Measurements from ENCODE around the gene ZNF772.
A peak's percentile ranks its signal among the peaks of the same experiment; 100 is the strongest.
"Not testable (repeated sequence)": the region's sequence is repeated elsewhere in the genome, so short reads cannot be mapped to it uniquely, and the experiment has no call there.

ZNF772 gene

GRCh38 chr19:57477191-57478008 lies at the start of gene ZNF772:
Gene ZNF772, minus strand, starts transcription at chr19:57477566. Its CDS starts 257 bp downstream, at chr19:57477309.
- peak; percentile 82 for DNase-seq

GRCh38 chr19:57518021-57518420 lies 40.7 kb upstream of the ZNF772 start:
- DNase-seq: not testable (repeated sequence)

GRCh38 chr19:57515255-57515654 lies 37.9 kb upstream of the ZNF772 start:
- DNase-seq: no peak

DNA sequence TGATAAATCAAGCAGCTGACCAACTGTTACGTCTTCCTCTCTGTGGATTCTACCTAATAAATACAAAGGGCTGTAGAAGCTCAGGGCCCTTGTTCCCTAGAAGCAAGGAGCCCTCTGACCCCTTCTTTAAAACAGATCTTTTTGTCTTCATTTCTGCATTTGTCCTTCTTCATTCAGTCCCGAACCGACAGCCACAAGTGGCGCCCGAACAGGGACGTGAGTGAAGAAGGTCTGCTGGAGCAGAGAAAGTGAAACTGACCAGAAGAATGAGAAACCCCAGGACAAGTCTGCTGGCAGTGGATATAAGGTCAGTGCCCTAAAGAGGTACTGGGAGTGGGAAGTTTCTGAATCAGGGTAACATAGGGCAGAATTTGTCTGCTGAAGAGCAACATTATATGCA lies 35.5 kb upstream of the ZNF772 start:
- DNase-seq: no peak

DNA sequence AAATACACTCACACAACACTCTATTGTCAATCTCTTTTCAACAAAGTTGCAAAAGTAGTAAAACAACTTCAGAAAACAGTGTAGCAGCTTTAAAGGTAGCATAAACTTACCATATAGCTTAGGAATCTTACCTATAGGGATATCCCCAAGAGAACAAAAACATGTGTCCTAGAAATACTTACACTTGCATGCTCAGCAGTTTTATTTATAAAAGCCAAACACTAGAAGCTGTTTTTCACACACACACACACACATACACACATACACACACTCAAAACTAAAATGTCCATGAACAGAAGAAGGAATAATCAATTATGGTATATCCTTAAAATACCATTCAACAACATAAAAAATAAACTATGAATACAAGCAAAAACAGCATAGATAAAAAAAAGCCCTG lies 34.1 kb upstream of the ZNF772 start:
- no peak for DNase-seq

DNA sequence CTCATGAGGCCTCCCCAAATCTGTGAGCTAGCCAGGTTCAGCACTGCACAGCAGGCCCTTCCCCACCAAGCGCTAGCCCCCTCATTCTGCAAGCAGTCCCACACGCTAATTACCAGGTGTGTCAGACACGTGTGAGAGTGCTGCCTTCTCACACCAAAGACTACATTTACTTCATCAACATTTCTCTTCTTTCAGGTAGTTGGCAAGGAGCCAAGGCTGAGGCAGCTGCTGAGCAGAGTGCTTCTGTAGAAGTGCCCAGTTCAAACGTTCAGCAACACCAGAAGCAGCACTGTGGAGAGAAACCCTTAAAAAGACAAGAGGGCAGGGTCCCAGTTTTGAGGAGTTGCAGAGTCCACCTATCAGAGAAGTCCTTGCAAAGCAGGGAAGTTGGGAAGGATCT lies 28.8 kb upstream of the ZNF772 start:
- DNase-seq: no peak

DNA sequence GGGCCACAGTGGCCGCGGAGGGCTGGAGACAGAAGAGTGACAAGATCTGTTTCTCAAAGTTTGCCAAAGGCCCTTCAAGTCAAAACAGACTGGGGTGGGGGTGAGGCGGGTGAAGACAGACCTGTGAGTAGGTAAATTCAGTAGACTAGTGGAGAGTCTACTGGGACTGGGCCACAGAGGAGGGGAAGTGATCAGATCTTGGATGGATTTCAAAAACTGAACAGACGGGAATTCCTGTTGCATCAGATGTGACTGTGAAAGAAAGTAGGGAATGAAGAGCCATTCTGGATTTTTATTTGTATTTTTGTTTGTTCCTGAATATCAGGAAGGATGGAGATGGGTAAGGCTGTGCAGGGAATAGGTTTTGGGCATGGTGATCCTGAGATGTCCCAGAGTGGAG lies 23.0 kb upstream of the ZNF772 start:
- not testable (repeated sequence) for DNase-seq

DNA sequence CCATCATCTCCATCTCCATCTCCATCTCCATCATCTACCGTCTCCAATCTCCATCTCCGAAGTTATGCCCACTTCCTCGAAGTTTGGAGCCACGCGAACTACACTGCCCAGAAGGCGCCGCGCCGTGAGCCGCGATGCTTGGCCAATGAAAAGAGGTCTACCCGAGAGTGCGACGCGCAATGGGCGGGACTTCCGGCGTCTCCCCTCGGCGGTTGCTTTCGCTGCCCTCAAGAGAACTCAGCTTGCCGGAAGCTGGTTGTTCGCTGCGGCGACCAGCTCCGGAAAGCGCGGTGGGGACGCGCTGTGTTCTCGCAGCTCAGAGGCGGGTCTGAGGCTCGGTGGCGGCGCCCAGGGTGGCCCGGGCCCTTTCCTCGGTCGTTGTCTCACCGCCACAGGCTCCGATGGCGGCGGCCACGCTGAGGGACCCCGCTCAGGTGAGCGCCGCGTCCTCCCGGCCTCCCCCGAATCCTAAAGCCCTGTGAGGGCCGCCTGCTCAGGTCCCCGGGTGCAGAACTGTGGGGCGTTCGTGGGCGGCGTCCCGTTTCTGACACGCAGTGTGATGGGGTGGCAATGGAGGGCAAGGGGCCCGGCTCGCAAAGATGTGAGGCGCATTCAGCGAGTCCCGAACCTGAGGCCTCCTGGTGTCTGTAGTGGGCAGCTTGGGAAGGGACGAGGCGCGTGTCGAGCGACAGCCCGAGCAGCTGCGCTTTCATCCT lies 22.5 kb upstream of the ZNF772 start, which contains the start of gene ZNF773:
ZNF773 (plus strand) TSS at position 259 of the 716 bp plus-strand sequence; CDS start at position 402, 143 bp downstream.
- DNase-seq: peak; percentile 55

- not testable (repeated sequence) for DNase-seq
These were observed 21.9 kb upstream of the ZNF772 start for GRCh38 chr19:57499332-57499679.

GRCh38 chr19:57488299-57488644 lies 10.9 kb upstream of the ZNF772 start:
- DNase-seq: not testable (repeated sequence)

- peak; percentile 74 for DNase-seq
These were observed 10.3 kb upstream of the ZNF772 start, which contains the start of gene ZNF419 for GRCh38 chr19:57487477-57488298. Gene ZNF419, plus strand, starts transcription at chr19:57487750. Its CDS starts 201 bp downstream, at chr19:57487951.

- DNase-seq: no peak
These were observed 3.7 kb downstream of the ZNF772 start for GRCh38 chr19:57473646-57474045.

DNA sequence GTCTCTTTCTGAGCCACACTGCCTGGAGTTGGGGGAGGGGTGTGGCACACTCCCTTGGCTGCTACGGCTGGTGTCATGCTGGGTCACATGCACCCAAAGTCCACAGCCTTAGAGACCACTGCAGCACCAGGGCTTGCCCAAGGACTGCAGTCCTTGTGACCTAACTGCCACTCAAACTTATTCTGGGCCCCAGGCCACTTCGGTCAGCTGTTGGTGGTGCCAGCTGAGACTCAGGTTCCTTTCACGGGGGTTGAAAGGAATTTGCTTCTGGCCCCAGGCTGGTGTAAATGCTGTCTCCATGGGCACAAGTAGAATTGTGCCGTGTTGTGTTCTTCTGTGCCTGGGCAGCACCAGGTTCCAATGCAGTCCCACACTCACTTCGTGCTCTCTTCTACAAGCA lies 10.9 kb downstream of the ZNF772 start:
- no peak for DNase-seq

DNA sequence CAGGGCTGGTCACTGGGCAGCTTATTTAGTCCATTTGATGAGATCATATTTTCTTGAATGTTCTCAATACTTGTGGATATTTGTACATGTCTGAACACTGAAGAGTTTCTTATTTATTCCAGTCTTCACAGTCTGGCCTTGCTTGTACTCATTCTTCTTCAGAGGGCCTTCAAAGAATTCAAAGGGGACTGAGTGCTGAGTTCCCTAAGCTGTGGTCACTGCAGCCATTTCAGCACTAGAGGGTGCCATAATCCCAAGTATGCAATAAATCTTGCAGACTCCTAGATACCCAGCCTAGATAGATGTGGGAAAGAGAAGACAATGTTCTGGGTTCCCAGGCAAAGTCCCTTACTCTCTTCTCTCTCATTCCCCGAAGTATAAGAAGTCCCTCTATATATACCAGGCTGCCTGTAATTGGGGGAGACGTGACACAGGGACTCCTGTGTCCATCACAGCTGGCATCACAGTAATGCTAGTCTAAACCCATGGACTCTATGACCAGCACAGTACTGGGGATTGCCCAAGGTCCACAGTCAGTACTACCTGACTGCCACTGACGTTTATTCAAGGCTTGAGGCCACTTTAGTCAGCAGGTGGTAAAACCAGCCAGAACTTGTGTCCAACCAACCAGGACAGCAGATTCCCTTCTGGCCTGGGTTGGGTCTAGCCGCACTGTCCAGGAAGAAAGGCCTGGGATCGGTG lies 11.5 kb downstream of the ZNF772 start:
- DNase-seq: no peak

- no peak for DNase-seq
These were observed 25.1 kb downstream of the ZNF772 start for GRCh38 chr19:57452307-57452706.

DNA sequence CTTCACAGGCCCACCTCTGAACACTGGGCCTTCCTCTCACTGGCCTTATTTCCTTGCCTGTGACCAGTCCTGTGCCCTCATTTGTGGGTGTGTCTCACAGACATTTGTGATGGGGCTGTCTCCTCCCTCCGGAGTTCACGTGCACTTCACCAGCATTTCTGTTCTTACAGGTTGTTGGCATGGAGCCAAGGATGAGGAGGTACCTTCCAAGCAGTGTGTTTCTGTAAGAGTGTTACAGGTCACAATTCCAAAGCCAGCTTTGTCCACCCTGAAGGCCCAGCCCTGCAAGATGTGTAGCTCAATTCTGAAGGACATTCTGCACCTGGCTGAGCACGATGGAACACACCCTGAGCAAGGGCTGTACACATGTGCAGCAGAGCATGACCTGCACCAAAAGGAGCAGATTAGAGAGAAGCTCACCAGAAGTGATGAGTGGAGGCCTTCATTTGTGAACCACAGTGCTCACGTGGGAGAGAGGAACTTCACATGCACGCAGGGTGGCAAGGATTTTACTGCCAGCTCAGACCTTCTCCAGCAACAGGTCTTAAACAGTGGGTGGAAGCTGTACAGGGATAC lies 34.2 kb downstream of the ZNF772 start:
- no peak for DNase-seq

DNA sequence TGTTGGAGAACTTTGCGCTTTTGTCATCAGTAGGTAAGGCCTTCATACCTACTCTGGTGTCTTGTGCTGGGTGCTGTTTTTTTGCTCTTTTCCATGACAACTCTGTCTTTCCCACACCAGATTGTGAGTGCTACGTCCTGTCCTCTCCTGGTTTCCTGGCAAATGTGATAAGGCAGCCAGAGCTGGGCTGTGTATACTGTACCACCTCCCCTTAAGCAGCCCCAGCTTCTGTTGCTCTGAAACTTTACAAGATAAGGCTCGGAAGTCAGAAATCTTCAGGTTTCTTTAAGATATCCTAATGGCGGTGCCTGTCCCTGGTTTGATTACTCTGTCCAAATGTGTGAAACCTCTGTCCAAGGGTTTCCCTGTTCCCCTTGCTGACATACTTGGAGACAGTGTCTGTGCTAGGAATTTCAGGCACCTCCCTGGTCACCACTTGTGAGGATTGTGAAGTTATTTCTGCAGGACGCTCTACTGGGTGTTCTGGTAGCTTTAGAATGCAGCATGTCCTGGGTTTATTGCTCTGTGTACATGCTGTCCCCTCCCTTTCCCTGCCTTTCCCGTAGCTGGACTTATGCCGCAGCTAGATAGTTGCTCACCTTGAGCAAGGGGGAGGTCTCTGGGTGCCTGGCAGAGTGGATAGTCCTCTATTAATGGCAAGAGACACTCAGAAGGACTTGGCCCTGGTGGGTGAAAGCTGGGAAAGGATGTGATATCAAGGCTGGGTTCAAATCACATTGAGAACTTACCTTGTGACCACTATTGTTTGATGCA lies 35.2 kb downstream of the ZNF772 start:
- DNase-seq: no peak

DNA sequence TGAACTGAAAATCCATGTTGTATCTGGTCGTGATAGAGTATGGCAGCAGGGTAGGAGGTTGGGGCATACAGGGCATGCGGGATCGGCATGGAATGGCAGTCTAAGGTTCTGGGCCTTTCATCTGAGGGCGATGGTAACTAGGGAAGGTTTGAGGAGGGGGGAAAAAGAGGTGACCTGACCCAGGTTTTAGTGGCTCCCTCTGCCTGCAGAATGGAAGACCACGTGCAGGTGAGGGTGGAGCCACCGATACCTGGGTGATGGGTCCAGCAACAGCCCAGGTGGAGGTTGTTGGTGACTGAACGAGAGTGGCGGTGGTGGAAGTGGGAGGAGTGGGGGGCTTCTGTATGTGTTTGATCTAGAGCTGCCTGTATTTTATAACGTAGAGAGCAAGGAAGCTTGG lies 38.4 kb downstream of the ZNF772 start:
- DNase-seq: no peak

- DNase-seq: no peak
These were observed 39.4 kb downstream of the ZNF772 start for GRCh38 chr19:57437931-57438330.

DNA sequence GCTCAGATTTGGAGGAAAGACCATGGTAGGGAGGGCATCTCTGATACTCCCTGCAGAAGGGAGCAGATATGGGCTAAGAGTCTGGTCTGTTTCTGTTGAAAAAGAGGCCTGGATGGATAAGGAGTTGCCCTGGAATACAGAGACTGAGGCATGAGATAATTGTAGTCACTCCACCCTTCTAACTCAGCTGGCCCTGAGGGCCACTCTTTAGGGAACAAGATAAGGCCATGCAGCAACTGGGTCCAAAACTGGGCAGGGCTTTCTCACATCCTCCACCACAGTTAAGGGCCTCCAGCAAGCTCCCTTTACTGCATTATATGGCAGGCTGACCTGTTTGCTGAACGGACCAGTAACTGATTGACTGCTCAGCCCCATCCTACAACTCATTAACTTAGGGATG lies 40.9 kb downstream of the ZNF772 start:
- DNase-seq: no peak
